Sciatic nerve (tissue), 2 donors: ENCODE data around the gene CUTC. TPM values are rescaled to one million over a fixed set of nuclear protein-coding genes. Genes with fewer than 3 reads are reported as not detected.

Experiments used
- ATAC-seq: fragments of 200-7000 bp; cut with Tn5 transposase; one replicate; pipeline ENCODE4 v1.9.1; 2020; ENCODE audit warnings: mild to moderate bottlenecking, moderate library complexity
- DNase-seq: peaks from one replicate; pipeline ENCODE4 v3.0.0-alpha.2; 2020; ENCODE audit warnings: low spot score
- intact Hi-C: fragments of 100-400 bp; cut with DNase I; formaldehyde crosslinking; loops from one replicate; pipeline ENCODE4 v1.14.2; 2022
- total RNA-seq: library from RNA; stranded (reverse); fragmentation: NEBNext Ultra II Directional; extraction: Animal tissue kit (Norgen Biotek cat#: 25700); gene quantifications from one replicate; pipeline ENCODE4 v1.2.1, GENCODE V29; 2021
- donor health status: DM: no; HTN: no; CAD: no.
- donor health status: DM: no; HTN: no; CAD: no.

CUTC gene
- total RNA-seq, 1 donor from 2014 or later: 23.4 TPM

DNA sequence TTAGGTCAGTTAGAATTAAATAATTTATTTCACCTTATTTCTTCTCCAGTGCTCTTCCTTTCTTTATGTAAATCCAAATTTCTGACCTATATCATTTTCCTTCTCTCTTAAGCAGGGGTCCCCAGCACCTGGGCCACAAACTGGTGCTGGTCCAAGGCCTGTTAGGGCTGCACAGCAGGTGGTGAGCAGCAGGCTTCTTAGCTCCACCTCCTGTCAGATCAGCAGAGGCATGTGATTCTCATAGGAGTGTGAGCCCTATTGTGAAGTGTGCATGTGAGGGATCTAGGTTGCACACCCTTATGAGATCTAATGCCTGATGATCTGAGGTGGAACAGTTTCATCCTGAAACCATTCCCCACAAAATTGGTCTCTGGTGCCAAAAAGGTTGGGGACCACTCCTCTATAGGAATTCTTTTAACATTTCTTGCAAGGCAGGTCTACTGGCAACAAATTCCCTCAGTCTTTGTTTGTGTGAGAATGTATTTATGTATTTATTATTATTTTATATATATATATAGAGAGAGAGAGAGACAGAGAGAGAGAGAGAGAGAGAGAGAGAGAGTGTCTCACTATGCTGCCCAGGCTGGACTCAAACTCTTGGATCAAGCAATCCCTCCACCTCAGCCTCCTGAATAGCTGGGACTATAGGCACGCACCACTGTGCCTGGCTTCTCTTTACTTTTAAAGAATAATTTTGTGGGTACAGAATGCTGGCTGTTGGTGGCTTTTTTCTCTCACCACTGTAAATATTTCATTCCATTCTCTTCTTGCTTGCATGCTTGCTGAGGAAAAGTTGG is 46.1 kb downstream of the CUTC start:
- ATAC-seq: no peak
- no peak for DNase-seq
- intact Hi-C loops: no loop called here

DNA sequence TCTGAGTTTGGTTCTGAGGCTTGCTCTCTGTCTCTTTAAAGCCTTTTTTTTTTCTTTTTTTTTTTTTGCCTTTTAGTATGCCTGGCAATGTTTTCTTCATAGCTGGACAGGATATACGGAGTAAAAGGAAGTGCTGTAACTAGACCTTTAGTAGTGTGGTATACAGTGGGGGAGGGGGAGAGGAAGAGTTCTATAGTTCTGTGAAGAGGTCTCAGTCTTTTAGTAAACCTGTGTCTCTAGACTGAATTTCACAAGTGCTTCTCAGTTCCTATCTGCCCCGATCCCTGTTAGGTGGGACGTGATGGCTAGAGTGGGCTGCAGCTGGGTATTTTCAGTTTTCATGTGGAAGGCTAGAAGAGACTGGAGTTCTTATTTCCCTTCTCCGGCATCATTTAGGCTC is 47.3 kb downstream of the CUTC start:
- DNase-seq: no peak
- intact Hi-C loops: no loop called here
- ATAC-seq: peak; percentile 58

DNA sequence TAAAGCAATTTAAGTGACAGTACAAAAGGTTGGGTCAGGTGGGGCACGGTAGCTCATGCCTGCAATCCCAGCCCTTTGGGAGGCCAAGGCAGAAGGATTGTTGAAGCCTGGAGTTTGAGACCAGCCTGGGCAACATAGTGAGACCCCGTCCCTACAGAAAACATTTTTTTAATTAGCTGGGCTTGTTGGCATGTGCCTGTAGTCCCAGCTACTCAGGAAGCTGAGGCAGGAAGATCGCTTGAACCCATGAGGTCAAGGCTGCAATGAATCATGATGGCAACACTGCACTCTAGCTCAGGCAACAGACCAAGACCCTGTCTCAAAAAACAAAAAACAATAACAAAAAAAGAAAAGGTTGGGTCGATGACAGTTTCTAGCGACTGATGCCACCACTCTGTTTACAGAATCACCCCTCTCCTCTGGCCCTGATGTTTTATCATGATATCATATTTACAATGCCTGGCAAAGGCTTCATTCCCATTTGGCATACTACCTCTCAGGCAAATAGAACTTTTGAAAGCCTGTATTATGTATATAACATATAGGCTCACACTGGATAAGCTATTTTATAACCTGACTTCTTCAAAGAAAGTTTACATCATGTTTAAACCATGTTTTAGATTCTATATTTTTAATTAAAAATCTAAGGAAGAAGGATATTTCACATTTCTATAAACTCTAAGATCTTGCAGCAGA is 49.8 kb downstream of the CUTC start:
- no peak for ATAC-seq
- DNase-seq: no peak

GRCh38 chr10:99782447-99783286 is 50.6 kb downstream of the CUTC start, which contains the start of gene ABCC2:
ABCC2 (plus strand) TSS chr10:99782640; CDS start chr10:99782845, 205 bp downstream.
- DNase-seq (no peak), ATAC-seq (no peak)
- intact Hi-C loops: no loop called here

More for the DNA sequence above, 49.8 kb downstream of the CUTC start:
- intact Hi-C loops: no loop called here

DNA sequence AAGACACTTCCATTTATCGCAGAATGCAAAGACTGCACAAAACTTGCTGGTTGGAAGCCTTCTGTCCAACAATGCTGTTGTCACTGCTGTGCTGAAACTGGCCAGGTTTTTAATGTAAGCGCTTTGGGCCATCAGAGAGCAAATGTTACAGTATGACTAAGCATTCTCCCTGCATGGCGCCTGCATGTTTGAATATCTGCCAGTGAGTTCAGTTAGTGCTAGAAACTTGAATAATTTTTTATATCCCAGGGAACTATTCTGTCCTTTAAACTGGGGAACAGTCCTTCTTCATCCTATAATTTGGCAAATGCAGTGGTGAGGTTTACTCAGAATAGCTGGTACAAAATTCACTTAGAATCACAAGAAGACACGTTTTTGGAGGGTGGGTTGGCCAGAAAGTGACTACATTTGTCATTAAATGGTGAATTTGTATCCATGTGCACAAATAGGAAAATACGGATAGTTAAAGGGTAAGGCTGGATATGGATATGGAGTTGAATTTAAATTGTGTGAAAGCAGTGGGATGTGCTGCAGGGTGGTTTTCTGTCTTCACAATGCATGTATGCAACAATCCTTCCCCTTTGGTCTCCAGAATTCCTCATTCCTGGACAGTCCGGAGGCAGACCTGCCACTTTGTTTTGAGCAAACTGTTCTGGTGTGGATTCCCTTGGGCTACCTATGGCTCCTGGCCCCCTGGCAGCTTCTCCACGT is 52.1 kb downstream of the CUTC start:
- ATAC-seq (no peak), DNase-seq (no peak)
- intact Hi-C loops: no loop called here

- intact Hi-C loops: no loop called here
- DNase-seq: no peak
- no peak for ATAC-seq
These were observed 52.9 kb downstream of the CUTC start for GRCh38 chr10:99784727-99785441.

- ATAC-seq (no peak), DNase-seq (no peak)
- intact Hi-C loops: no loop called here
These were observed 53.6 kb downstream of the CUTC start for GRCh38 chr10:99785646-99786045.

DNA sequence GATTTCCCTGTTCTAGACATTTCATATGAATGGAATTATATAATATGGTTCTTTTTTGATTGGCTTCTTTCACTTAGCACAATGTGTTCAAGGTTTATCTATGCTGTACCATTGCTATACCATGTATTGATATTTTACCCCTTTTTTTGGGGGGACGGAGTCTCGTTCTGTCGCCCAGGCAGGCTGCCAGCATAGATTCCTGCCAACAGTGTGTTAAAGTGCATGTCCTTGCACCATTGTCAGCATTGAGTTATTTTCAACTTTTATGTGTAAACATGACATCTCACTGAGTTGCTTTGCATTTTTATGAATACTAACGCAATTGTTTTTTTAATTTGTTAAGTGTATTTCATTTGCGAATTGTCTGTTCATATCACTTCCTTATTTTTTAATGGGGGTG is 55.3 kb downstream of the CUTC start:
- DNase-seq: no peak
- intact Hi-C loops: no loop called here
- ATAC-seq: no peak

- intact Hi-C loops: no loop called here
- no peak for ATAC-seq
- DNase-seq: no peak
These were observed 55.9 kb downstream of the CUTC start for GRCh38 chr10:99787782-99788445.

DNA sequence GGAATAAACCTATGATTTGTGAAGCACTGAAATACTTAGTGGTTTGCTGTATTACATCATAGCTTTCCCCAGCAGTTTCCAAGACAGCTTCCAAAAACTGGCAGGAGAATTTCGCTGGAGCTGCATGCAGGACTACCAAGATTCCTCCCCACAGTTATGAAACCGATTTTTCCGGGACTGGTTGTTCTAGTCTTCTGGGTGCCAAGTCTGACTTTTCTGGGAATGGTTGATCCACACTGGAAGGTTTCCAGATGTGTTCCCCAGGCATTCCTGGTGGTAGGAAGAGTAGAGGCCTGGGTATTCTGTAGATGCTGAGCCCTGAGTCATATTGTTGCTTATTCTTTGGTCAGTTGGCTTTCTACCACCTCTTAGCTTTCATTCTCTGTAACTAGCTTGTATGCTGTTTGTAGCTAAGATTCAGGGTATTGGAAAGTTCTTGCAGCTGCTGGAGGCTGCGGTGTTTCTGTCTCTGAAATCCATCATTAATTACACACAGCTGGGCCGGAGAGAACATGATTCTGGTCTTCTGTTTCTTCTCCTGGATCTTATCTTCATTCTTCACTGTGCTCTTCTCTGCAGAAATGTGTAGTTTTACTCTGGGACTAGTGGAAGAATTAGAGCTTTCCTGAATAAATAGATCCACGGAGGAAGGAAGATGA is 56.7 kb downstream of the CUTC start:
- intact Hi-C loops: no loop called here
- DNase-seq (no peak), ATAC-seq (peak; percentile 96)

DNA sequence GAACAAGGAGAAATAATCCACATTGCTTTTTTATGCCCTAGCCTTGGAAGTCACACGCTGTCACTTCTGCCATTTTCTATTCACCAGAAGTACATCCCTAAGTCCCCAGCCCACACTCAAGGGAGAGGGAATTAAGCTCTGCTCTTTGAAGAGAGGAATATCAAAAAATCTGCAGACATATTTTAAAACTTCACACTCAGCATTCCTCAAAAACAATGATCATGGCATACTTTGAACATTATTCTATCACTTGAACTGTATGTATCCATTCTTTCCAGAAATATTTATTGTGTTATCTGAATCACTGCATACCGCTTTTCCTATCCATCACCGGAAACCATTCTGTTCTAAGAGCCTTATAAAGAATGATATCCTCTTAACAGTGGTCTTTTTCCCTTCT is 59.8 kb downstream of the CUTC start:
- intact Hi-C loops: no loop called here
- ATAC-seq (no peak), DNase-seq (no peak)

DNA sequence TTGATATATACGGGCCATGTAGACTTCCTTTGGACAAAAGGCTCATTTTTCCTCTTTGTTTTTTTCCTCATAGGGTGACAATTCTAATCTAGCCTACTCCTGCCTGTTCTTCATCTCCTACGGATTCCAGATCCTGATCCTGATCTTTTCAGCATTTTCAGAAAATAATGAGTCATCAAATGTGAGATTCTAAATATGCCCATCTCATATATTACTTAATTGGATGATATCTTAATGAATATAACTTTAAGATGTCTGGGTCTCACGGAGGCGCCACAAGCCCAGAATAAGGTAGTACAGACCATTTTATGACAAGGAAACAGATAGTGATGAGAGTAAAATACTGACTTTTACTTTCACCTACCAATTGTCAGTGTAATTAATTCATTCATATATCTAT is 61.8 kb downstream of the CUTC start:
- no peak for ATAC-seq
- DNase-seq: no peak
- intact Hi-C loops: loop anchor here (1.0 kb wide), 1 partner anchor 23 kb away; no protein-coding TSS in a partner anchor

- DNase-seq: no peak
- intact Hi-C loops: no loop called here
- ATAC-seq: no peak
These were observed 64.9 kb downstream of the CUTC start for GRCh38 chr10:99796928-99797327.

DNA sequence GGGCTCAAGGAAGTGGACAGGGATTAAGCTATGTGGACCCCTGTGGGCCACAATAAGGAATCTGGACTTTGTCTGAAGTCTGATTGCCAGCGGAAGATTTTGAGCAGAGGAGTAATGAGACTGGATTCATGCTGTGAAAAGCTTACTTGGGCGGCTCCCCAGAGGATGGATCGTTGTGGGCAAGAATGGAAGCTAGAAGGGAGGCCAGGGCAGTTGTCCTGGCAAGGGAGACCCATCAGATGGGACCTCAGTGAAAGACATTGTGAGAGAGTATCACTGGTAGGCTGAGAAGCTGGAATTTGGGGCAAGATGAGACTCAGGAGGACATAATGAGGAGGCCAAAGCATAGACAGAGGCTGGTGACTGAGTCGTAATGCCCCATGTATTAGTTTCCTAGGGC is 66.0 kb downstream of the CUTC start:
- no peak for DNase-seq
- intact Hi-C loops: no loop called here
- ATAC-seq: no peak

GRCh38 chr10:99798920-99799319 is 66.9 kb downstream of the CUTC start:
- intact Hi-C loops: no loop called here
- DNase-seq (no peak), ATAC-seq (no peak)

- intact Hi-C loops: no loop called here
- no peak for DNase-seq
- no peak for ATAC-seq
These were observed 67.6 kb downstream of the CUTC start for GRCh38 chr10:99799613-99800012.

- DNase-seq (no peak), ATAC-seq (no peak)
- intact Hi-C loops: no loop called here
These were observed 72.4 kb downstream of the CUTC start for GRCh38 chr10:99804471-99804870.
